ENCODE results near the gene ASAP3.
"Not testable (repeated sequence)": the region's sequence is repeated elsewhere in the genome, so short reads cannot be mapped to it uniquely, and the experiment has no call there.

ASAP3 gene

DNA sequence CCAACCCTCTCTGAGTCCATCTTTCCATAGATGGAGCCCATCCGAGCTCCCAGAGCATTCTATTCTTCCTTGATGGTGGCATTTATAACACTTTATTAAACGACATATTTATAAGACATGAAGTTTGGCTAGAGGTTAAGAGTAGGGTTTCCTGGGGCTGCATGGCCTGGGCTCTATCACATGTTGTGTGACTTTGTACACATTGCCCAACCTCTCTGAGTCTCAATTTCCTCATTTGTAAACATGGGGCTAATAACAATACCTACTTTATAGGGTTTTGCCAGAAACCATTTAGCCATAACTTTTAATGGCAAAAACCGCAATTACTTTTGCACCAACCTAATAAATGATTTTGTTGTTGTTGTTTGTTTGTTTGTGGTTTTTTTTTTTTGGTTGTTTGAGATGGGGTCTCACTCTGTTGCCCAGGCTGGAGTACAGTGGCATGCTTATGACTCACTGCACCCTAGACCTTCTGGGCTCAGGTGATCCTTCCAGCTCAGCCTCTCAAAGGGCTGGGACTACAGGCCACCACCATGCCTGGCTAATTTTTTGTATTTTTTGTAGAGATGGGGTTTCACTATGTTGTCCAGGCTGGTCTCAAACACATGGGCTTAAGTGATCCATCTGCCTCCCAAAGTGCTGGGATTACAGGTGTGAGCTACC is 13.9 kb upstream of the ASAP3 start:
- no peak overlapping the region for H3K4me3 ChIP-seq (ENCODE audit: low read length)
- TF ChIP-seq ZNF274 (IDR thresholded peaks at IDR 0.05; ENCODE audit: low read depth, low read length) = no peak

DNA sequence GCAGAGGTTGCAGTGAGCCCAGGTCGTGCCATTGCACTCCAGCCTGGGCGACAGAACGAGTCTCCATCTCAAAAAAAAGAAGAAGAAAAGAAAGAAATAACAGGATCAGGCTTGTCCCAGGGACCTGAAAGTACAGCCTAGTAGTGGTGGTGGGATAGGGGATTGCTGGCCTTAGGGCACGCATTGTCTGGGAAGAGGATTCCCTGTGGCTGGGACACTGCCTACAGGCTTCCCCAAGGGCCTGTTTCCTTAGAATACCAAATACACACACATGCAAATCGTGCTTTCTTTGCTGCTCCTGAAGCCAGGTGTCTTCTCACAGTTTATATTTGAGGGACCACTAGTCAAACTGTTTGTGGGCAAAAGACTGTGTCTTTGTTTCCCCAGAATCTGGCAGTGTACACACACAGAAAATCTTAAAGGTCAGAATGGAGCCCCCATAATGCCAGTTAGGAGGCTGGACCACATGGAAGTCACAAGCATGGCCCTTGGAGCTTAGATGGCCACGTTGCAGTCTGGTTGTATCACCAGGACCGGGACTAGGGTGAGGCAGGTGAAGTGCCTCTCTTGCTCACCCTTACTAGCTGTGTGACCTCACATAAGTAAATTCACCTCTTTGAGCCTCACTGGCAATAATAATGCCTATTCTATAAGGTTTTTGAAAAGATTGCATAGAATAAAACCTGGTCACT is 12.7 kb upstream of the ASAP3 start:
- H3K4me3 ChIP-seq (ENCODE audit: low read length) = no peak overlapping the region
- TF ChIP-seq ZNF274 (IDR thresholded peaks at IDR 0.05; ENCODE audit: low read depth, low read length) = no peak

DNA sequence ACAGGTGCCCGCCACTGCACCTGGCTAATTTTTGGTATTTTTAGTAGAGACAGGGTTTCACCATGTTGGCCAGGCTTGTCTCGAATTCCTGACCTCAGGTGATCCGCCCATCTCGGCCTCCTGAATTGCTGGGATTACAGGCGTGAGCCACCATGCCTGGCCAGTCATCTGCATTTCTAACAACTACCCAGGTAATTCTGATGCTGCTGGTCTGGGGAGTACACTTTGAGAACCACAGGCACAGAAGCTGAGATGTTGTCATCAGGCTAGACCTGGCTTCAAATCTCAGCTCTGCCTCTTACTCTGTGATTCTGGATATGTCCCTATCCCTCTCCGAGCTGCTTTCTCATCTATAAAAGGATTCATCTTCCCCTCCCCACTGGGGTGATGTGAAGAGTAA is 10.9 kb upstream of the ASAP3 start:
- H3K4me3 ChIP-seq (ENCODE audit: low read length) = not testable (repeated sequence)

- not testable (repeated sequence) for H3K4me3 ChIP-seq (ENCODE audit: low read length)
Observed at GRCh38 chr1:23492776-23493175, 8.8 kb upstream of the ASAP3 start.

DNA sequence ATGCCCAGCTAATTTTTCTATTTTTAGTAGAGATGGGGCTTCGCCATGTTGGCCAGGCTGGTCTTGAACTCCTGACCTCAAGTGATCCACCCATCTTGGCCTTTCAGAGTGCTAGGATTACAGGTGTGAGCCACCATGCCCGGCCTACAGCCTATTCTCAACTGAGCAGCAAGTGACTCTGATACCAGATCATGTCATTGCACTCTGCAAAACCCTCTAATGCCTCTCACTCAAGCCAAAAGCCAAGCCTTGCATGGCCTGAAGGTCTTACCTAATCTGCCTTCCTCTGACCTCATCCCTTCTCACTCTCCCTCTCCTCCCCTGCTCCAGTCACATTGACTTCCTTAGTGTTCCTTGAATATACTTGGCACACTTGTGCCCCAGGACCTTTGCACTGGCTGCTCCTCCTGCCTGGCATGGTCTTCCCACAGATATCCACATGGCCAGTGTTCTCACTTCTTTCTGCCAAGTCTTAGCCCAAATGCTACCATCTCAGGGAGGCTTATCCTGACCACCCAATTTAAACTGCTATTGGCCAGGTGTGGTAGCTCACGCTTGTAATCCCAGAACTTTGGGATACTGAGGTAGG is 8.2 kb upstream of the ASAP3 start:
- H3K4me3 ChIP-seq (ENCODE audit: low read length) = no peak overlapping the region
- no peak for TF ChIP-seq ZNF274 (IDR thresholded peaks at IDR 0.05; ENCODE audit: low read depth, low read length)

DNA sequence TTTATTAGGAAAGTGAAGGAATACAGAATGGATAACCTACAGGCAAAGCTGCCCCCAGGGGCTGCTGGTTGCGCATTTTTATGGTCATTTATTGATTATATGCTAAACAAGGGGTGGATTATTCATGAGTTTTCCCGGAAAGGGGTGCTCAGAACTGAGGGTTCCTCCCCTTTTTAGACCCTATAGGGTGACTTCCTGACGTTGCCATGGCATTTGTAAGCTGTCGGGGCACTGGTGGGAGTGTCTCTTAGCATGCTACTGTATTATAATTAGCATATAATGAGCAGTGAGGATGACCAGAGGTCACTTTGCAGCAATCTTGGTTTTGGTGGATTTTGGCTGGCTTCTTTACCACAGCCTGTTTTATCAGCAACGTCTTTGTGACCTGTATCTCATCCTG is 5.9 kb upstream of the ASAP3 start:
- no peak overlapping the region for H3K4me3 ChIP-seq (ENCODE audit: low read length)
- no peak for TF ChIP-seq ZNF274 (IDR thresholded peaks at IDR 0.05; ENCODE audit: low read depth, low read length)

DNA sequence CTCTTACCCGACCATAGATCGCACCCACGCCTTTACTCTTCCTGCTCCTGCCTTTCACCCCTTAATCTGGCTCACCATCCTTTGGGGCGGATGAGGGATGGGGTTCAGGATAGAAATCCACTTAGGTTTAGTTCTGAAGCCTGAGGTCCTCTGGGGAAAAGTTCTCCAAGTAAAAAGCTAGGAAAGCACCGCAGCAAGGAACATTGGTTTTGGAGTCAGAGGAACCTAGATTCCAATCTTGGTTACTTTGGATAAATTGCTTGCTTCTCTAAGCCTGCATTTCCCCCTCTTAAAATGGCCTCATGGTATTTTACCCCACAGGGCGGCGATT is 988 bp upstream of the ASAP3 start:
- no peak overlapping the region for H3K4me3 ChIP-seq (ENCODE audit: low read length)
- TF ChIP-seq ZNF274 (IDR thresholded peaks at IDR 0.05; ENCODE audit: low read depth, low read length) = no peak

DNA sequence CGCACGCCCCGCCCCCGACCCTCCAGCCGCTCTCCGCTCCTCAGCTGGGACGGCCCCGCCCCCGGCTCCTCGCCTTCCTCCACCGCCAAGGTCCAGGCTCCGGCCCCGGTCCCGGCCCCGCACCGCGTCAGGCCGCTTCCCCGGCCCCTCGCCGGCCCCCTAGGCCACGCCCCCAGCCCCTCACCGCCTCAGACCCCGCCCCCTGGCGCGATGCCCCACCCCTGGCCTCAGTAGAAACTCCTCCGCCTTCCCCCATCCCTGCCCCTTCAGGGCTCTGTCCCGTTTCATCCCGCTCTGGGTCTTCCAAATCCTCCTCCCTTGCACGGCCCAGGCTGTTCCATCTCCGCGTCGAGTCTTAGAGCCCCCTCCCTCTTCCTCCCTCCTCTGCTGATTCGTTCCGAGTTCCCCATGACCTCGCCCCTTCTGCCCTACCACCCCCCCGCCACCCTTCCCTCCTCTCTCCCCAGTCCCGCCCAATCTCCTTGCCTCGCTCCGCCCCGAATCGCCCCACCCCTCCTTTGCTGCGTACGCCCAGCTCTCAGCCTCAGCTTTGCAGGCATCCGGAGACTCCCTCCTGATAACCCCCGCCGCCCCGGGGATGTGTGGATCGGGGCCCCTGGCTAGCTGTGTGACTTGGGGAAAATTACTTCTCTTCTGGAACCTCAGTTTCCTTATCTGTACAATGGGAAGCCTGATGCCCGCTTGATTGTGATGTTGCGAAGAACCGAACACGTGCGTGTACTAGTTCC is 448 bp upstream of the ASAP3 start:
- peak overlapping the region; percentile 49; the same call in 1 of the 2 replicates for H3K4me3 ChIP-seq (ENCODE audit: low read length)
- TF ChIP-seq ZNF274 (IDR thresholded peaks at IDR 0.05; ENCODE audit: low read depth, low read length) = no peak

DNA sequence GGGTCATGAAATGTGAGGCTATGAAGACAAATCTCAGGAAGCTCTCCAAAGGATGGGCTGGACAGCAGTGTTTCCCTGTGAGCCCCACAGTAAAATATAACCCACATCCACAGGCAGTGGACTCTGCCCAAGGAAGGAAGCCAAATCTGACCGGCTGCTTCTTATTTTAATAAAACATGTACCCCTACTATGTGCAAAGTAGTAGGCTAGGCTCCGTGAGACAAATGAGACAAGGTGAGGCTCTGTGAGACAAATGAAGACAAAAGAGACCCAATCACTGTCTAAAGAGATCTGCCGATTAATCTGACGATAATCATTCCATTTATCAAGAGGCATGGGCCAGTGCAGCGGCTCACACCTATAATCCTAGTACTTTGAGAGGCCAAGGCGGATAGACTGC is 2.1 kb downstream of the ASAP3 start:
- no peak for TF ChIP-seq ZNF274 (IDR thresholded peaks at IDR 0.05; ENCODE audit: low read depth, low read length)
- H3K4me3 ChIP-seq (ENCODE audit: low read length) = no peak overlapping the region

DNA sequence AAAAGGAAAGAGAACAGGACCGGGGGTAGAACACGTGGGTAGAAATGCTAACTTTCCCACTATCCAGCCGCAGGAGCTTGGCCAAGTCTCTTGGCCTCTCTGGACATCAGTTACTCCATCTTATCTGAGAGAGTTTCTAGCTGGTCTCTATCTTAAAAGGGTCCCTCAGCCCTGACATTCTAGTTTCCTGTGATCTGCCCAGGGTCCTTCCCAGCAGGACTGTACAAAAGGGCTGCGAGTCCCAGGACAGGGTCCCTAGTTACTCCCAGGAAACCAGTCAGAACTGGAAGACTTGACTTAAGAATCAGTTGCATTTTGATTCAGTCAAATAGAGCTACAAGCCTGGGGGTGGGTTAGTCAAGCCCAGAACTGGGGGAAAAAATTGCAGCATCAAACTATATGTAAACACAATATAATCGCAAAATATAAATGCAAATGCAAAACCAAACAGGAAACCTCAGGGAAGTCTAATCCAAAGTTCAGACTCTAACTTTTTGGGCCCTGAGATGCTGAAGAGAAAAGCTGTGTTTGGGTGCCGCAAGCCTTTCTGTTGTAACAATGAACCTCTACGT is 2.9 kb downstream of the ASAP3 start:
- no peak for TF ChIP-seq ZNF274 (IDR thresholded peaks at IDR 0.05; ENCODE audit: low read depth, low read length)
- no peak overlapping the region for H3K4me3 ChIP-seq (ENCODE audit: low read length)

DNA sequence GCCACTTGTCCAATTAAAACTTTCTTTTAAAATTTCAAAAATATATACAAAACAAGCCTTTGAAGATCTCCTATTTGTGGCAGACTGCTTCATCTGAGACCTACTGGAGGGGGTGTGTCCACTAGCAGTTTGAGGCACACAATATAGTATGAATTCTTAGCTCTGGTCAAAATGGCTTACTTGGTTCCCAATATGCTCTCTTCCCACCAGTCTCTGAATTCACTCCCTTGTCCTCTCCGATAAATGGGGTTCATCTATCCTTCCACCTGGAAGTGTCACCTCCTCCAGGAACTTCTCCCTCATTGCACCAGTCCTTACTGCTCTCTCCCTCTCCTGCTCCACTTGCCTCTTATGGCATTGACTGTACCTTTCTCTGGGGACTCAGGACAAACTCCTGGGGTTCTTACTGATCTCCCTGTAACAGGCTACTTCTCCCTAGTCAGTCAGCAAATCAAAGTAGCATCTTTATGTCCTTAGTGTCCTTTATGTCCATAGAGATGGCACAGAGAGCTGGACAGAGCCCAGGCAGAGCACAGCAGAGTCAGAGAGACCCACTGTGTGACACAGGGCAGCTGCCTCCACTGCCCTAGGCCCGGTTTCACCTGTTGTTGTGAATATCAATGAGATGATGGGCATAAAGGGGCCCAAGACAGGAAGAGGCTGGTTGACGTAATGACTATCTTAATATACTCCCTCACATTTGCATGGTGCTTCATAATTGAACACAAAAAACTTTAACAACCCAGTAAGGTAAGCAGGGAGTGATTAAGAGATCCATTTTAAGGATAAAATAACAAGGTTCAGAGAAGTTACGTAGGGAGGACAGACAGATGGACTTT is 3.6 kb downstream of the ASAP3 start:
- no peak for TF ChIP-seq ZNF274 (IDR thresholded peaks at IDR 0.05; ENCODE audit: low read depth, low read length)
- no peak overlapping the region for H3K4me3 ChIP-seq (ENCODE audit: low read length)

- TF ChIP-seq ZNF274 (IDR thresholded peaks at IDR 0.05; ENCODE audit: low read depth, low read length) = no peak
- H3K4me3 ChIP-seq (ENCODE audit: low read length) = no peak overlapping the region
Observed at GRCh38 chr1:23479666-23479941, 4.4 kb downstream of the ASAP3 start.

DNA sequence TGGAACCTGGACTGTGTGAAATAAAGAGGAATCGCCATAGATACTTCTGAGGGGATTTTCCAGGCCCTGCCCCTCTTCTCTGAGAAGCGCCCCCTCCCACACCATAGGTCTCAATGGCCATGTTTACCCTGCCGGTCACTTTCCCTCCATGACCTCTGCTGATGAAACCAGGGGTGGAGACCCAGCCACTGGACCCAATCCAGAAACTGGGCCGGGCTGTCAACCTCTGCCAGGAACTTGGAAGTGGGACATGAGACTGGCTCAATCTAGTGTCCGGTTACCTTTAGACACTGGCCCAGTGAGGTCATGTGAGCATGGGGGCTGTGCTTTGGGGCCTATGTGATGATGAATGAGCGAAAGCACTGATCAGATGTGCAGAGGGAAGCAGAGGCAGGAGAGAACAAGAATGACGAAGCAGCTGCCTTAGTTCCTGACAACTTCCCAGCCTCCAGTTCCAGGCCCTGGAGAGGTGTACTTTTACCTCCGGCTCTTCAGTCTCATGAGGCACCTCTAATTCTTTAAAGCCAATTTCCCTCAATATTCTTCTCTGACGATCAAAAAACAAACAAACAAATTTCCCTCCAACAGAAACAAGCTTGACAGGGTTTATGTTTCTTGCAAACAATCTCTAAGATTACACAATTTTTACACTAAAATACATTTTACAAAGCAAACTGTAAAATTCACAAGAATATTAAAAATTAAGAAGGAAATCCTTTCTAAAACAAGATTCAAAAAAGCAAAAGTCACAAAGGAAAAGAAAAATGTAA is 4.9 kb downstream of the ASAP3 start:
- no peak for TF ChIP-seq ZNF274 (IDR thresholded peaks at IDR 0.05; ENCODE audit: low read depth, low read length)

More for the DNA sequence above, 4.9 kb downstream of the ASAP3 start:
- H3K4me3 ChIP-seq (ENCODE audit: low read length) = no peak overlapping the region
